Measurements from ENCODE around the gene CHST7.

Gene CHST7

DNA sequence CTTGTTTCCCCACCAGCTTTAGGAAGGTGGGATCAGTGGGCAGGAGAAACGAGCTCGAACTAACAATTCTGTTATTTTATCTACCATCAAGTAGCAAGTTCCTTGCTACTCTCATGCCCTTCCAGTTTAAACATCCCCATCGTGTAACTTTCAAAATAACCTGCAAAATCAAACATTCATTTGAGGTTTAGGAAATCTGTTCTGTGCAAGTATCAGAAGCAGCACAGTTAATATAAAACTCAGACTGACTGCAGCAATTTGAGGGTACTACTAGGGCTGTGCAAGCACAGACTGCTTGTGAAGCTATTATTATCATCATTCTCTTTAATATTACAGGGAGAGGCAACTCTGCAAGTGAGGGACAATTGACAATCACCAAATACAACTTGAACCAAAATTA, 48.0 kb downstream of the CHST7 start:
- Histone ChIP-seq H3K27ac (no peak overlapping the region), H3K27me3 (ENCODE audit: control insufficient read depth, insufficient read depth, low read length) (no peaks in the 10 kb centered on the region), H3K4me3 (ENCODE audit: low read depth, low read length) (no peak overlapping the region), H3K9ac (no peak overlapping the region), H3K79me2 (no peaks in the 10 kb centered on the region), H3K4me2 (ENCODE audit: low read length) (no peak overlapping the region), H3K36me3 (ENCODE audit: control insufficient read depth, insufficient read depth, low read length) (no peaks in the 10 kb centered on the region), H2AFZ (no peak overlapping the region), H3K4me1 (no peaks in the 10 kb centered on the region), H3K9me3 (ENCODE audit: control insufficient read depth, low read length) (no peaks in the 10 kb centered on the region)
- no peak for TF ChIP-seq CTCF (IDR thresholded peaks at IDR 0.05)

DNA sequence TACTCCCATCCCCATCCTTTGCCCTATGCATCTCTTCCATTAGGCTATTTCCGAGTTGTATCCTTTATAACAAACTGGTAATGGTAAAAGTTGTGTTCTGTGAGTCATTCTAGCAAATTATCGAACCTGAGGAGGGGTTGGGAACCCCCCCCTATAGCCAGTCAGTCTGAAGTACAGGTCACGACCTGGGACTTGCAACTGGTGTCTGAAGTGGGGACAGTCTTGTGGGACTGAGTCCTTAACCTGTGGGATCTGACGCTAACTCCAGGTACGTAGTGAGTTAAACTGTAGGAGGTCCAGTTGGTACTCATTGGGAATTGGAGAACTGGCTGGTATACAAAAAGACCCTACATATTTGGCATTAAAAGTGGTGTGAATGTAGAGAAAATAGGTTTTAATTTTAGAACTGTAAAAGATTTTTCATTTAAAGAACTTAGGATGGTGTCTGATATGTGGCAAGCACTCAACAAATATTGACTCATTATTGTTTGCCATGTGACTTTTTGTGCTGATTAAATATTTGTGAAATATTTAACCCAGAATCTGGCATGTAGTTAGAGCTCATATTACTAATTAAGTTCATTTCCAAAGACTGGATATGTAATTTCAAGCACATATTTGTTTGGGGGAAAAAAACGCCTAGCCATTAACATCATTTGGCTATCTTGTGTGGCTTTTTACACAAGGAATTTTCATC, 50.7 kb downstream of the CHST7 start:
- no peak for TF ChIP-seq CTCF (IDR thresholded peaks at IDR 0.05)
- H3K9me3 ChIP-seq (ENCODE audit: control insufficient read depth, low read length): no peaks in the 10 kb centered on the region
- H2AFZ ChIP-seq: no peak overlapping the region
- H3K4me3 ChIP-seq (ENCODE audit: low read depth, low read length): no peak overlapping the region
- H3K27ac ChIP-seq: no peak overlapping the region
- H3K27me3 ChIP-seq (ENCODE audit: control insufficient read depth, insufficient read depth, low read length): no peaks in the 10 kb centered on the region
- no peaks in the 10 kb centered on the region for H3K36me3 ChIP-seq (ENCODE audit: control insufficient read depth, insufficient read depth, low read length)
- no peak overlapping the region for H3K9ac ChIP-seq
- H3K4me2 ChIP-seq (ENCODE audit: low read length): no peak overlapping the region
- H3K79me2 ChIP-seq: no peaks in the 10 kb centered on the region
- peaks cover 3% of the 10 kb centered on the region for H3K4me1 ChIP-seq

DNA sequence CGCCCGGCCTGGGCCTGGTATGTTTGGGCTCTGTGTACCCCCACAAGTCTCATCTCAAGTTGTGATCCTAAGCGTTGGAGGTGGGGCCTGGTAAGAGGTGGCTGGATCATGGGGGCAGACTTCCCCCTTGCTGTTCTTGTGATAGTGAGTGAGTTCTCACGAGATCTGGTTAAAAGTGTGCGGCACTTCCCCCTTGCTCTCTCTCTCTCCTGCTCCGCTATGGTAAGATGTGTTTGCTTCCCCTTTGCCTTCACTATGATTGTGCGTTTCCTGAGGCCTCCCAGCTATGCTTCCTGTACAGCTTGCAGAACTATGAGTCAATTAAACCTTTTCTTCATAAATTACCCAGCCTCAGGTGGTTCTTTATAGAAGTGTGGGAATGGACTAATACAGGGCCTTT, 53.0 kb downstream of the CHST7 start:
- Histone ChIP-seq H2AFZ (no peak overlapping the region), H3K27me3 (ENCODE audit: control insufficient read depth, insufficient read depth, low read length) (no peaks in the 10 kb centered on the region), H3K79me2 (no peaks in the 10 kb centered on the region), H3K9me3 (ENCODE audit: control insufficient read depth, low read length) (no peaks in the 10 kb centered on the region), H3K4me2 (ENCODE audit: low read length) (no peak overlapping the region), H3K9ac (no peak overlapping the region), H3K4me1 (peaks cover 3% of the 10 kb centered on the region), H3K27ac (no peak overlapping the region), H3K4me3 (ENCODE audit: low read depth, low read length) (no peak overlapping the region), H3K36me3 (ENCODE audit: control insufficient read depth, insufficient read depth, low read length) (no peaks in the 10 kb centered on the region)
- TF ChIP-seq CTCF (IDR thresholded peaks at IDR 0.05): no peak

DNA sequence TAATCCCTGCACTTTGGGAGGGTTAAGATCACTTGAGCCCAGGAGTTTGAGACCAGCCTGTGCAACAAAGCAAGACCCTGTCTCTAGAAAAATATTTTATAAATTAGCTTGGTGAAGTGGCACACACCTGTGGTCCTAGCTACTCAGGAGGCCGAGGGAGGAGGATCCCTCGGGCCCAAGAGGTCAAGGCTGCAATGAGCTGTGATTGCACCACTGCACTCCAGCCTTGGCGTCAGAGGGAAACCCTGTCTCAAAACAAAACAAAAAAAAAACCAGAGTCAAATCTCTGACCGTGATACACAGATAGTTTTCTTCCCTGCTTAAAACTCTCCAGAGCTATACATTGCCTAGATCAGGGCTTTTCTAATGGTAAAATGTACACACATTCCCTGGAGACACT, 53.5 kb downstream of the CHST7 start:
- H3K27ac ChIP-seq: no peak overlapping the region
- no peaks in the 10 kb centered on the region for H3K9me3 ChIP-seq (ENCODE audit: control insufficient read depth, low read length)
- H3K36me3 ChIP-seq (ENCODE audit: control insufficient read depth, insufficient read depth, low read length): no peaks in the 10 kb centered on the region
- H3K4me1 ChIP-seq: peaks cover 3% of the 10 kb centered on the region
- H3K27me3 ChIP-seq (ENCODE audit: control insufficient read depth, insufficient read depth, low read length): no peaks in the 10 kb centered on the region
- no peak overlapping the region for H3K9ac ChIP-seq
- no peaks in the 10 kb centered on the region for H3K79me2 ChIP-seq
- H3K4me2 ChIP-seq (ENCODE audit: low read length): no peak overlapping the region
- TF ChIP-seq CTCF (IDR thresholded peaks at IDR 0.05): no peak
- H3K4me3 ChIP-seq (ENCODE audit: low read depth, low read length): no peak overlapping the region
- H2AFZ ChIP-seq: no peak overlapping the region
